Neural cell (in vitro differentiated cells): ENCODE measurements around the gene NFE2L1. TPM values are rescaled to one million over a fixed set of nuclear protein-coding genes. Genes with fewer than 3 reads are reported as not detected.

Experiments
- polyA plus RNA-seq: library from polyadenylated mRNA; depleted of rRNA; stranded (reverse); fragments of >200 nt; gene quantifications from 2 replicates; pipeline ENCODE4 v1.2.3, GENCODE V29; 2014
- small RNA-seq, 3 experiments: library from RNA; depleted of rRNA; stranded (forward); fragments of <200 nt; gene quantifications; one replicate each; pipeline ENCODE3, GENCODE V24; 2012

NFE2L1 gene
- polyA plus RNA-seq, 1 donor from 2014 or later = 48.4 TPM

Small RNAs within 50 kb of the gene (small RNA-seq; reads per million reads assigned to genes)
- 0 reads per million in 3 experiments for gene AC004477.2
- gene MIR152 = 441 to 1,225 (median 1,217) reads per million in 3 experiments
- 0.26 to 1.7 (median 0.41) reads per million in 3 experiments for gene RNU6-1201P

Other genes with a start within 250 kb of the NFE2L1 start
- 10.0 and 11.4 TPM in 2 replicates for gene OSBPL7, start 226.6 kb upstream of the NFE2L1 start, polyA plus RNA-seq
- gene MRPL10, start 216.8 kb upstream of the NFE2L1 start, polyA plus RNA-seq = 33.8 and 34.2 TPM in 2 replicates
- gene LRRC46, start 216.7 kb upstream of the NFE2L1 start, polyA plus RNA-seq = 0.12 and 0.56 TPM in 2 replicates
- gene SCRN2, start 207.1 kb upstream of the NFE2L1 start, polyA plus RNA-seq = 94.0 and 104 TPM in 2 replicates
- 0.42 and 0.44 TPM in 2 replicates for gene SP6, start 197.2 kb upstream of the NFE2L1 start, polyA plus RNA-seq
- gene SP2, start 152.1 kb upstream of the NFE2L1 start, polyA plus RNA-seq = 0.25 and 0.48 TPM in 2 replicates
- gene PNPO, start 106.8 kb upstream of the NFE2L1 start, polyA plus RNA-seq = 1.7 and 2.0 TPM in 2 replicates
- not detected in 2 replicates for gene PRR15L, start 90.5 kb upstream of the NFE2L1 start, polyA plus RNA-seq
- gene CDK5RAP3, start 77.2 kb upstream of the NFE2L1 start, polyA plus RNA-seq = 343 and 358 TPM in 2 replicates
- not detected in 2 replicates for gene COPZ2, start 10.6 kb upstream of the NFE2L1 start, polyA plus RNA-seq
- 336 and 363 TPM in 2 replicates for gene CBX1, start 53.1 kb downstream of the NFE2L1 start, polyA plus RNA-seq
- 29.0 and 34.7 TPM in 2 replicates for gene SNX11, start 59.4 kb downstream of the NFE2L1 start, polyA plus RNA-seq